GM18861 (cell line): Measurements from ENCODE around the gene ZNF536.

Experiments
- ATAC-seq: cut with Tn5 transposase; IDR thresholded peaks from one replicate; pipeline ENCODE4 v1.9.1; 2021; ENCODE audit not compliant: unreplicated experiment

Gene ZNF536

DNA sequence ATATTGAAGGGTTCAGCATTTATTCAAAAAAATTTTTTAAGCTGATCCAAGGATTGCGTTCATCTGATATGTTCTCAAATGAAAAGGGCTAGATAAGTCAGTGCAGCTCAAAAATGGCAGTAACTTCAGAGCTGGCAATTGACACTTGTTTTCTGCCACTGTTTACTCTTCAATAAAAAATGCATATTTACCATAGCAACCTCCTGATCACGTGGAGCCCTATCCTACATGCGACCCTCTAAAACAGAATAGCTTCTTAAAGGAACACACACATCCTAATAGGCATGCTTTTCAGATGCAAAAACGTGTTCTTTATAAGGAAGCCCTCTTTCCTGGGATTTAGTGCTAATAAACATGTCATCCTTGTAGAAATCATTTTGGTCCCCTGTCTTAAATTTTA is 150.2 kb downstream of the ZNF536 start:
- ATAC-seq = no peak

DNA sequence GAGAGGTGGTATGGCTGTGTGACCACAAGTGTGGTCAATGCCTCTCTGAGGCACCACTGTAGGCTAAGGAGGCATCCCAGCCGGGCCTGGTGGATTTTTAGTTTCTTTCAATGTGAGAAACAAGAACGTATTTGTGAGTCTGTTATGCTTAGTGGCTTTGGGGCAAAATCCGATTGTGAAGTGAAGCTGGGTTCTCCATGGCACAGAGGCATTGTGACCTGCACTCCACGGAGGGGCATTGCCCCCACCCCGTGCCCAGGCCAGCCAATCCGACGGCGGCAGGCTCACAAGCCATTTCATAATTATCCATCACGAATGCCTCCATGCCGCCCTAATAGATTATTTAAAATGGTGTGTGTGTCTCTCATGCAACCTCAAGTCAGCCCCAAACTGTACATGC is 151.6 kb downstream of the ZNF536 start:
- no peak for ATAC-seq

DNA sequence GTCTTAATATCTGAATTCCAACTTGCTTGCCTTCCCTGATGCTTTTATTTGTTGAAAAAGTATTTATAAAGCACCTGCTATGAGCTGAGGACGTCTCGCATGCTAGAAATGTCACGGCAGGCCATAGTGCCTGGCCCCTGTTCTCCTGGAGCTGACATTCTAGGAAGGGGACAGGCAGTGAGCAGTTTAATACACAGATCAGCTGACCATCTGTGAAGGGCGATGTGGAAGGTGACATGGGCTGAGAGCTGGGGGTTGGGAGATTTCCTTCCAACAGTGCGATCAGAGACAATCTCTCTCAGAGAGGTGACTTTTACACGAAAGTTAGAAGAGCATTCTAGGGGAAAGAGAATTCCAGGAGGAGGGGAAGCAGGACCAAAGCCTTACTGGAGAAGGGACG is 153.2 kb downstream of the ZNF536 start:
- no peak for ATAC-seq

DNA sequence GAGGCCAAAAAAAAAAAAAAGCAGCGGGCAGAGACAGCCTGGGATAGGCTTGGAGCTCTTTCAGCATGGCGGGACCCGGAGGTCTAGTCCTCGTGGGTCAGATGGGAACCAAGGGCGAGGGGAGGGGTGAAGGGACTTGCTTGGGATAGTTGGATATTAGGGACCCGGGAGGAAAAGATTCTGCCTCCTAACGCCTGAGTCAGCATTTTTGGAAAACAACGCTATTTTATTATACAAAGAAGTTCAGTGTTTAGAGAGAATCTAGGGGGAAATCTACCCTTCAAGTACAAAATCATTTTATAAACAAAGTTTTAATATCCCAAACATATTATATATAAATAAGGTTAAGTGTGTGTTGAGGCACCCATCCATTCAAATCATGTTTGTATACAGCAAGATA is 156.7 kb downstream of the ZNF536 start:
- no peak for ATAC-seq

DNA sequence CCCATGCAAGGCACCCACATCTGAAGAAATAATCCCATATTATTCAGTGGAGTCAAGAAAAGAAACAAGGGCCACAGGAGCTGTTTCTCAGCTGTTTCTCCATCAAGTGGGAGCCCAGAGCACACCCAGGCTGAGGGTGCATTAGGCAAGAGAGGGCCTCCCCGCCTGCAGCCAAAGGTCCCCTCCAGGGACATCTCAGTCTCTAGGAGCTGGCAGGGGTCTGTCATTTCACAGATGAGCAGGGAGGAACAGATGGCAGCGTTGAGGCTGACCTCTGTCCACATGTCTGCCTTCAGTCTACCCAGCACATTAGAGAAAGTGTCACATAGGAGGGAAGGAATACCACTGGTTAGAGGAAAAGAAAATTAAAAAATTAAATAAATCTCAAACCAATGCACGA is 157.7 kb downstream of the ZNF536 start:
- no peak for ATAC-seq

DNA sequence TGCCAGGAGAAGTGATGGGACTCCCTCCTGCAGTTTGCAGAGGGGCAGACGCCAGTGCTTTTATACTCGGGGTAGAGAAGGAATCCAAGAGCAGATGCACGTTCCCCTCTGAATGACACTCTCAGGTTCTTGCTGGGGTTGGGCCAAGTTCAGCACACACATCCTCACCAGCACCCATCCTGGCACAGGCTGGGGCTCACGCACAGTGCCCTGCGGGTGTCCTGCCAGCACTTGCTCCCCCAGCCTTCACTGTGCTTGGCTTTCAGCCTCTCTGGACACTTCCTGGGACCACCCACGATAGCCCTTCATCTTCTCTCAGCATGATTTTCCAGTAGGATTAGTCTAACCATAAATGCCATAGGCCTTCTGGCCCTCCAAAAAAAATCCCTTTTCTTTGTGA is 158.6 kb downstream of the ZNF536 start:
- no peak for ATAC-seq

DNA sequence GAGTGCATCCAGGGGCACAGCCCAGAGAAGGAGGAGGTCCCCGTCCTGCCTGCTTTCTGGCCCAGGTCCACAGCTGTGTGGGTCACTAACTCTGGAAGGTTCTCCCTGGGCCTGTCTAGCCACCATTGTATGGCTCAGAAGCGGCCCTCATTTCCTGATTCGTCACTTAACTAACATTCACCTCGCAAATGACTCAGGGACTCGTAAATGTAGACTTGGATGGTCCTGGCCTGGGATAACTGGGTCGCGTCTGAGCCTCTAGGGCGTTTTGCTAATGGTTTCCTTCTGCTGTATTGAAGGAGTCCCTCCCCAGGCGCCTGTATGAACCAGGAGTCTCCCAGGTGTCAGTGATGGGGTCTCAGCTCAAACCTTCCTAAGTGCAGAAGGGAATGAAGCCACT is 162.8 kb downstream of the ZNF536 start:
- no peak for ATAC-seq

DNA sequence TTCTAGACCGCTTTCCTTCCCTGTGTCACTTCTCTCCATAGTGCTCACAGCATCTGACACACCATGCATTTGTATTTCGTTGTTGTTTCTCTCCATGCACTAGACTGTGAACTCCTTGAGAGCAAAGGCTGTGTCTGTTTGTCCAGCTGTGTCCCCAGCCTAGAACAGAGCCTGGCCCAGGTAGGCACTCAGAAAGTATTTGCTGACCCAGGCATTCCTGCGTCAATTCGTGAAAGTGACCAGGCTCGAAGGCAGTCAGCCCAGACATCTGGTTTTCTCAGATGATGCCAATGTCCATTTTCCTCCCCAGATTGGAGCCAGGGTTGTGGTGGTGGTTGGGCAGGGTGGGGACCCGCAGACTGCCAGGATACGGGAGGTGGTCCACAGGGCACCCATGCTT is 164.8 kb downstream of the ZNF536 start:
- ATAC-seq = no peak

DNA sequence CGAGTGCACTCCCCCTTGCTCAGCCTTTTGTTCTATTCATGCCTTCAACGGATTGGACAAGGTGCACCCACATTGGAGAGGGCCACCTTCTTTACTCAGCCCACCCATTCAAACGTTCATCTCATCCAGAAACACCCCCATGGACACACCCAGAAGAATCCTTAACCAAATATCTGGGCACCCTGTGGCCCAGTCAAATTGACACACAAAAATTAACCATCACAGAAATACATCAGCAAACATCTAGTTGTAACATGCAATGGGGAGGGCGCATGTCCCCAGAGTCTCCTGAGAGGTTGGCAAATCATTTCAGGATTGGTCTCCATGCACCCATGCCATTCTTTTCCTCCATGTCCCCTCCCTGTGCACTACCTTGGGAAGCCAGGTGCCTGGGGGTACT is 167.1 kb downstream of the ZNF536 start:
- no peak for ATAC-seq

DNA sequence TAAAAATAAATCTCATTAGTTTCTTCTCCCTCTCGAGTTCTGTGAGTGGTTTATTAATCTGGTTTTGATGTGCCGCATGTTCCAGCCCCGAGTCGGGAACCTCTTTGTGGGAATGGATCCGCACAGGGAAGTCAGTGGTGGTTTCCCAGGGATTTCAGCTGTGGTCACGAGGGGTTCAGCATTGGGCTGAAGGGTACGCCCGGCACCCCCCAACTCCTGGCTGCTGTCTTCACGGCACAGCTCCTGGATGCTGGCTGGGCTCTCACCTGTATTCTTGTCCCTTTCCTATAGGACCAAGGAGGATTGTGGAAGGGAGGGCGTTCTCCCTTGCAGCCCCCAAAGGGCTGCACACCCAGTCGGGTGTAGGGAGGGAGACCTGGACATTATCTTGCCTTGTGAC is 167.8 kb downstream of the ZNF536 start:
- no peak for ATAC-seq

DNA sequence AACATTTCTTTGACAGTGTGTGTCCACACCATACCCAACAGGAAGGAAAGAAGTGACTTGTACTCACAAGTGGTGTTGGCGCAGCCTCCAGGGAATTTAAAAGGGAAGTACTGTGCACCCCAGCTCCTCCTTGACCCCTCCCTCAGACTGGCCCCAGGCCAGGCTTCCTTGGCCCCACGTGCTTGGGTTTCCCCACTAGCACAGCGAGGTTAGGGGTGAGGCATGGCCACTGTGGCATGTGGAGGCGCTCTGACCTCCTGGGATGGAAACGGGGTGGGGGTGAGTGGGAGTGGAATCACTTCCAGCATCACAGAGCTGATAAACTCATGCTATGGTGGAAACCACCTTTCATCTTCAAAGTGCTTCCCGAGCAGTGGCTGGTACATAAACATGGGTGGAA is 168.6 kb downstream of the ZNF536 start:
- ATAC-seq = no peak

DNA sequence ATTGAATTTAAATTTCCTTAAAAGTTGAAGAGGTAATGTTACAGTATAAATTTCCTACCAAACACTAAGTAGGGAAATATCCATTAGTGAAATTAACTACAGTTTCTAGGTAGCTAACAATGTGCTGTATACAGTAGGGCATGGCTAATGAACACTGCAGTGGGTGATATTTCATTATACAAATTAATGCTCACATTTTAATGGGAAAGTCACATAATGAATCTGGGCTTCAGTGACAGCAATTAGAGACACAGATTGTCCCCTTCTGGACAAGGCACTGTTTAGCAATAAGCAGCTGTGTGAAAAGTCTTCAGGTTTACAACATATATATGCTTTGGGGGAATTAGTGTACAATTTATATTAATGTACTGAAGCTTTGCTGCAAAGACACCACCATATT is 169.4 kb downstream of the ZNF536 start:
- no peak for ATAC-seq

DNA sequence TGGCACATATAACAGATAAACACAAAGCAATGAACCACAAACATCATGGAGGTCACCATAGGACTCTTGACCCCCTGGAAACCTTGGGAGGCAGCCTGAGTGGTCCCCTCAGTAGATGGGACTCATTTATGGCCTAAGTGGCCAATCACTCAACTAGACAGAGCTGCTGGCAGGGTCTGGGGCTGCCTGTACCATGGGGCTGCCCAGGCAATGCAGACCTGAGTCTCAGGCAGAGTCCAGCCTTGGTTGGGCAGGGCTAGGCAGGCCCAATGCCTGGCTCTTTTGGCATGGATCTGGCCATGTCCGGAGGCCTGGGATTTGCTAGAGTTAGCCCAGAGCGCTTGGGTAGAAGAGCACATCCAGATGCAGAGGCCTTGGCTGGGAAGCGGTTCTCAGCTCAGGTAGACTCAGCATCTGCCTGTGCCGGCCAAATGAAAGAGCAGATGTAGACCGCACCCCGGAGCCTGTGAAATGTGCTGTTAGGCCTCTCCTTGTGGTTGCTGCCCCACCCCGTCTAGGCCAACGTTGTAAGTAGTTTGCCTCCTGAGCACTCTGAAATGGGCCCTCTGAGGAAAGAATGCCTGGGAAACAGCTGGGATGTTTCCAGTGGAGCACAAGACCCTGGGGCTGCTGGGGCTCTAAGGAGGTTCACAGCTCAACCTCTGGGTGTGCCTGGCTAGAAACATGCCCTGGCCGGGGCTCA is 171.2 kb downstream of the ZNF536 start:
- no peak for ATAC-seq

DNA sequence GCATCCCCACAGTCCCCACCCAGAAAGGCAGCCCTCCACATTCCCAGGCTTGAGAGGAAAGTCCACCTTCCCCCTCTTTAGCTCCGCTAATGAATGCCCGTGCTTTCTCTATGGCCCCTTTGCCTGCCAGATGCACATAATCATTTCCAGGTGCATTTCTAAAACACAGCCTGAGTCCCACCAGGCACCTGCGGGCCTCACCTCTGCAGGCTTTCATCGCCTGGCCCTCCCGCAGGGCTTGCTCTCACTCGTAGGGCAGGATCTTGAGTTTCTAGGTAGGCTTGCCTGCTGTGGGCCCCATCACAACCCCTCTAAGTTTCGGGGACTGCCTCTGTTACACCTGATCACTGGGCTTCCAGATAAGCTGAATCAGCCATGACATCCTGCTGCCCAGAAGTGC is 173.6 kb downstream of the ZNF536 start:
- no peak for ATAC-seq

DNA sequence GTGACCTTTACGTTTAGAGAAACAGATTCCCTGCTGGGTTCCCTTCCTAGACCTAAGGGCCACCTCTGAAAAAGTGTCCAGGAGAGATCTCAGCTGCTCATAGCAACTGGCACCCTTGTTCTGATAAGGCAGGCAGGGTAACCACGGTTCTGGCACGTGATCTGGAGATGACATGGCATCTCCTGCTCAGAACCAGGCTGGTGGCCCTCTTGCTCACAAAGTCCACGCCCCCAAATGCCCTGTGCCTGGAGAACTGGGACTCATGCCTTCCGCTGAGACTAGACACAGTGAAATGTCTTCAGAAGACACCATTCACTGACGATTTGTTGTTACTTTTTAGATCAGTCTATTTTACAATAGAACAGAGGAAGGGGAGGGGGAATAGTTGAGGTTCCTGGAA is 174.1 kb downstream of the ZNF536 start:
- no peak for ATAC-seq

DNA sequence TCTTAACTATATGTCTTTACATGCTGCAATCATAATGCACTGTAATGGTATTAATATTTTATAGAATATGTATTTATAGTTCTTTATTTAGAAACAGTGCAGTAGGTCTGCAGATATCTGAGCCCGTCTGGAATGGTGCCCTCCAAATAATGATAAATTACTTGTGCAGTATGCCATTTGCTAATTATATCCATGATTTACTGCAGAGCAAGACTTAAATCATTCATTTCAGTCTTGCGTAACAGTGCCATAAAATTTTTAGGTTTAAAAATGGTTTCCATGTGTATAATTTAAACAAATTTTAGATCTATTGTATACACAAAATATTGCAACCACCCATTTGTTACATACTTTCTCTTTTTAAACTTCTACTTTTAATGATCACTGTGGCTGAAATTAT is 175.1 kb downstream of the ZNF536 start:
- ATAC-seq = no peak

DNA sequence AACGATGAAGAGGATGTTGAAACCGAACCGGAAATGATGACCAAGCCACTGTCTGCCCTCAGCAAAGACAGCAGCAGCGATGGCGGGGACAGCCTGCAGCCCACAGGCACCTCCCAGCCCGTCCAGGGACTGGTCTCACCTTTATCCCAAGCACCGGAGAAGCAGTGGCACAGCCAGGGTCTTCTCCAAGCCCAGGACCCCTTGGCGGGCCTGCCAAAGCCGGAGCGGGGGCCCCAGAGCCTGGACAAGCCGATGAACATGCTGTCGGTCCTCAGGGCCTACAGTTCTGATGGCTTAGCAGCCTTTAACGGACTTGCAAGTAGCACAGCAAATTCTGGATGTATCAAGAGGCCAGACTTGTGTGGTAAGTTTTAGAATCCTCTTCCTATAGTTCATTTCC is 177.0 kb downstream of the ZNF536 start:
- no peak for ATAC-seq

DNA sequence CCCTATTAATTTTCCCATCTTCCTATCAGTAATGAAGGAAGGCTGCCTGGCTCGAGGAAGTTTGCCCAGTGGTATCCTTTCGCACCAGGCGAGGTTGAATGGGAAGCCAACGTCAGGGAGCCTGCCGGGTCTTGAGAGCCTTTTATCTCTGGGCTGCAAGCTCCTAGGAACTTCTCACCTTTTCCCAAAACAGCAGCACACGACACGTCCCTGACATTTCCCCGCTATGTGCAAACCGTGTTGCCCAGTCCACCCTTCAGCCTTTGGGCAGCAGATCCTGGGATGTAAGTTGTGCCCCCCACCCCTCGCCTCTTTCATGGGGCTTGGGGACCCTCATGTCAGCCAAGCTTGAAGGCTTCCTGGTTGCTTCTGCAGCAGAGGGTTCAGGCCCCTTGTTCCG is 179.1 kb downstream of the ZNF536 start:
- ATAC-seq = no peak

DNA sequence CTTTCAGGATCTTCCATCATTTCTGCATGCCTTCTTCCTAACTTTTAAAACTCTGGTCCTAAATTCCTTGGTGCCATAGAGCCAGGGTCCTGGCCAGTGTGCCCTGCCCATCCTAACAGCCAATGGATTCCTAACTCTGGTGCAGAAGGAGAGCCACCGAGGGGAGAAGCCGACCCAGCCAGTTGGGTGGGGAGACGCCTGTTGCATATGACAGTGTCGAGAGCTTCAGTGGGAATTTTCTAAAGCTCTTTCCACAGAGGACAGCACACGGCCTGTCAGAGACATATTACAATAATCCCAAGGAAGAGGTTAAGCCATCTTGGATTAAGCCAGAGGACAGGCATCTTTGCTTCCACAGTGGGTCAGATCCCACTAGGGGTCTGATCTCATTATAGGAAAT is 180.4 kb downstream of the ZNF536 start:
- ATAC-seq = no peak

DNA sequence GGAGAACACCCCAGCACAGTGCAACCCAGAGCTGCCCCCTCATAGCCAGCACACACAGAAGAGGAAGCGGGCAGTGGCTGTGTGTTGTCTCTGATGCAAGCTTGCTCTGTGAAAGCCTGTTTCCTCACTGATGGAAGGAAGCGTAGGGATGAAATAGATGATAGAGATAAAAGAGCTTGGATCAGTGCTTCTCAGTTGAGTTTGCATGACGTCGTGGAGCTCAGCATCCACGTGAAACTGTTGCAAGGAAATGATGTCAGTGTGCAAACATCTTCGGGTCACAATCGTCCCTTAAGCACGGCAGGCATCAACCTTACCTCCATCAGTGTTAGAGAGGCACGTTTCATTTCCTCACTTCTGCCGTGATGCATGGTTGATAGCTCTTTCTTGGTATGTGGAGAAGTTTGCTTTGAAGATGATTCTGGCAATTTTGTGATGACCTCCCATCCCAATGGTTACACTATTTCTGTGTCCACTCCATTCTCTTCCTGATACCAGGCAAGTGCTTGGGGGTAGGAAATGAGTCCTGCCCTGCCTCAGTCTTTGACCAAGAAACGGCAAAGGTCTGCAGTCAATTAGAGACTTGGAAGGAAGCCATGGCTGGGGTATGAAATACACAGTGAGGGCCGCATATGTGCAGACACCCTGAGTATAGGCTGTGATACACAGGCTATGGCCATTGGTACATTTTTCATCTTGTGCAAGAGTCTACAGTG is 183.0 kb downstream of the ZNF536 start:
- ATAC-seq = no peak

DNA sequence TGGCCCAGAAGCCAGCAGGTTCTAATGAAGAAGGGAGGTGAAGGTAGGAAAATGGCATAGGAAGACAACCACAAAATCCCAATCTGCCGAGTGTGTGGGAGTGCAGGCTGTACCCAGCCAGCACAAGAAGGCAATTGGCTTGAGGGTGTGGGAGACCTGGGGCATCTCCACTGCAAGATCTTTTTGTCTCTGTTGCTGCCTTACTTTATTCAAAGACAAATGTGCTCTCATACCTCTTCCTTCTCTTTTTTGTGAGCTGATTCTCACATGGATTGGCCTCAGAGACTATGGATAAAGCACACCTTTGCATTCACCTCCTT is 183.6 kb downstream of the ZNF536 start:
- ATAC-seq = no peak

DNA sequence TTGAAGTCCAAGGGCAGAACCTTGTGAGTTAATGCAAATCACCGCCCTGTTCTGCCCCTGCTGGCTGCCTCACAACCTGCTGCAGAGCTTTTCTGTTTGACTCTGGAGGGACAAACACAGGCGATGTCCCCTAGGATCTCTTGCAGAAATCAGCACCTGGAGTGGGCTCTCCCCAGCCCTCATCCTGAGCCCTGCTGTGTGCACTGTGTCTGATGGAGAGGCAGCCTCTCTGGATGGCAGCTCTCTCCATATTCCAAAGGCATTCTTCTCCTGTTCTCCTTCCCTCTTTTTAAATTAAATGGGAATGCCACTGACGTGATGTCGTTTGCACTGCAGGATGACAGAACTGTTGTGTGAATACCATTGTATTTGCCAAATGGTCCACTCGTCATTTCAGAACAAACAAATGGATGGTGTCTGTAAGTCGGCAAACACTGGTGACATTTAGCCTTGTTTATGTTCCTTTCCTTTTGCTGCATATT is 184.1 kb downstream of the ZNF536 start:
- ATAC-seq = no peak

DNA sequence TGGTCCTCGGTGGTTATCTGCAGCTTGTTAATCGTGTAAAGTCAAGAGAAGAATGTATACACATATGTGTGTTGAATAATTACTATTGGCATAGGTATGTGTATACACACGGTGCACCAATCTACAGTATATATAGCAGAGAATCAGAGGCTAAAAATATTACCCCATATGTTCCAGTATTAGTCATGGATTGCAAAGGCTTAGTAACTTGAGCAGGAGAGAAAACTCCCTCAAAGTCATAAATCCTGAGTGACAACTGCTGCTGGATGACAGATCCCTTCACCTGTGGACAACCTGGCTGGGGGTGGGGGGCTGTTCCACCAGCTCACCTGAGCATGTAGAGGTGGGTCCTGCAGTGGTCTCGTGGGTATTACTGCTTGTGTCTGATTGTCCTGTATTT is 185.0 kb downstream of the ZNF536 start:
- ATAC-seq = no peak
